ENCODE results near the gene GUK1. TPM values are rescaled to one million over a fixed set of nuclear protein-coding genes. Genes with fewer than 3 reads are reported as not detected.

The GUK1 gene
- total RNA-seq, 3 donors from 2014 or later (not counting 1 experiment from before 2014, with no cell fraction given) = 292 to 313 (median 308) TPM

DNA sequence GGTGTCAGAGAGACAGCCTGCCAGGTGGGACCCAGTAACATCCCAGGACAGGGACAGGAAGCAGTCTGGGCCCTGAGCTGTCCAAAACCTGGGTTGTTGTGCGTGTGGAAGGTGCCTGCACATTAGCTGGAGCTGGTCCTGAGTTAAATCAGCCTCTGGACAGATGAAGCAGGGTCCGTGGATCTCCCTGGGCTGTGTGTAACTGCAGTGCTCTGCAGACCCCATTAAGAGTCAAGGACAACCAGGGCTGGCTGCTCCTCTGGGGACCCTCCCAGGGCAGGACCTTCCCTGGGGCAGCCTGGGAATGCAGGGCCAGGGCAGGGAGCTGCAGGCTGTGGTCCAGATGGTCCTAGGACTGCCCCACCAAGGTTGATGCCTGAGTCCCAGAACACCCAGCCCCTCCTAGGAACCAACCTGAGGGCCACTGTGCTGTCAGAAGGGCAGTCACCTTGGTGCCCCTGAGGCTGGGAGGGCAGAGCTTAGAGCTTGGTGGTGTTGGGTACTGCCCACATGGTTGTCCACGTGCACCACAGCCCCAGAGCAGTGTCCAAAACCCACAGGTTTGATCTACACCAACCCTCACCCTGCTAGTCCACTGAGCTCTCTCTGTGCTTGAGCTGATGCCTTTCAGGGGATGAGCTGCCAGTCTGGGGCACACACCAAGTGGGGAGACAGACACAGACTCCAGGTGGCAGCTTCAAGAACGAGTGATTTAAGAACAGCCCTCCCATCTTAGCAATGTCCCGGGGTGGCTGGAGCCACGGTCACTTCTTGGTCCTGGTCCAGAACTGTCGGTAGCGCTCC, 33.9 kb upstream of the GUK1 start:
- no peaks in the 10 kb centered on the region for H3K27me3 Mint-ChIP-seq (ENCODE audit: low read depth in 2 of 2)
- H3K4me1 Mint-ChIP-seq = peaks cover 27 to 39% of the 10 kb centered on the region in 2 donors
- Histone ChIP-seq H3K36me3 (ENCODE audit: control insufficient read depth, insufficient read depth, low read length) (peaks cover 14% of the 10 kb centered on the region), H3K4me3 (ENCODE audit: low read length) (no peak overlapping the region), H3K27ac (ENCODE audit: low read length) (no peak overlapping the region), H3K27me3 (ENCODE audit: control insufficient read depth, insufficient read depth, low read length) (no peaks in the 10 kb centered on the region), H3K4me1 (ENCODE audit: control insufficient read depth, insufficient read depth, low read length) (peaks cover 48% of the 10 kb centered on the region), H3K9me3 (ENCODE audit: control insufficient read depth, insufficient read depth, low read length) (no peaks in the 10 kb centered on the region)
- H3K9me3 Mint-ChIP-seq = no peaks in the 10 kb centered on the region
- H3K27ac Mint-ChIP-seq = peak overlapping the region in 1 of 2 donors; percentile 4
- 91% methylated on average over 8 of the region's 8 CpGs for WGBS (ENCODE audit: insufficient coverage)
- H3K4me3 Mint-ChIP-seq = peak overlapping the region; percentile 9
- H3K36me3 Mint-ChIP-seq = no peaks in the 10 kb centered on the region
- TF ChIP-seq, protein P1, sequence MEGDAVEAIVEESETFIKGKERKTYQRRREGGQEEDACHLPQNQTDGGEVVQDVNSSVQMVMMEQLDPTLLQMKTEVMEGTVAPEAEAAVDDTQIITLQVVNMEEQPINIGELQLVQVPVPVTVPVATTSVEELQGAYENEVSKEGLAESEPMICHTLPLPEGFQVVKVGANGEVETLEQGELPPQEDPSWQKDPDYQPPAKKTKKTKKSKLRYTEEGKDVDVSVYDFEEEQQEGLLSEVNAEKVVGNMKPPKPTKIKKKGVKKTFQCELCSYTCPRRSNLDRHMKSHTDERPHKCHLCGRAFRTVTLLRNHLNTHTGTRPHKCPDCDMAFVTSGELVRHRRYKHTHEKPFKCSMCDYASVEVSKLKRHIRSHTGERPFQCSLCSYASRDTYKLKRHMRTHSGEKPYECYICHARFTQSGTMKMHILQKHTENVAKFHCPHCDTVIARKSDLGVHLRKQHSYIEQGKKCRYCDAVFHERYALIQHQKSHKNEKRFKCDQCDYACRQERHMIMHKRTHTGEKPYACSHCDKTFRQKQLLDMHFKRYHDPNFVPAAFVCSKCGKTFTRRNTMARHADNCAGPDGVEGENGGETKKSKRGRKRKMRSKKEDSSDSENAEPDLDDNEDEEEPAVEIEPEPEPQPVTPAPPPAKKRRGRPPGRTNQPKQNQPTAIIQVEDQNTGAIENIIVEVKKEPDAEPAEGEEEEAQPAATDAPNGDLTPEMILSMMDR (IDR thresholded peaks at IDR 0.05) = no peak
- DNase-seq (peak in 1 of 2 donors; percentile 10), ATAC-seq (no peak)
- intact Hi-C loops (cut with micrococcal nuclease) = no loop called here

DNA sequence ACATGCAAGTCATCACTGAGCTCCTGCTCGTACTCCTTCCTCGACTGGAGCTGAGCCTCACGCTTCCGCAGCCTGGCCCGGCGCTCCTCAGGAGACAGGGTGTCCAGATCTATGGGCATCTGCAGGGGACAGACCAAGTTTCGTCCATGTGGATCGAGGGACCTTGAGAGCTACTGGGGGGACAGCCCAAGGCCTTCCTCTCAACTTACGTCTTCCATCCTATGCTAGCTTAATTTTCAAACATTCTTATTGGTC, 33.4 kb upstream of the GUK1 start:
- H3K36me3 ChIP-seq (ENCODE audit: control insufficient read depth, insufficient read depth, low read length) = peaks cover 14% of the 10 kb centered on the region
- 96% methylated on average over 9 of the region's 9 CpGs for WGBS (ENCODE audit: insufficient coverage)
- H3K9me3 ChIP-seq (ENCODE audit: control insufficient read depth, insufficient read depth, low read length) = no peaks in the 10 kb centered on the region
- H3K27ac ChIP-seq (ENCODE audit: low read length) = no peak overlapping the region
- Mint-ChIP-seq H3K27me3 (ENCODE audit: low read depth in 2 of 2) (no peaks in the 10 kb centered on the region), H3K27ac (peak overlapping the region in 1 of 2 donors; percentile 4), H3K9me3 (no peaks in the 10 kb centered on the region), H3K4me1 (peaks cover 24 to 34% of the 10 kb centered on the region in 2 donors), H3K4me3 (peak overlapping the region; percentile 63), H3K36me3 (no peaks in the 10 kb centered on the region)
- ATAC-seq = no peak
- no peak overlapping the region for H3K4me3 ChIP-seq (ENCODE audit: low read length)
- H3K27me3 ChIP-seq (ENCODE audit: control insufficient read depth, insufficient read depth, low read length) = no peaks in the 10 kb centered on the region
- DNase-seq = no peak
- peaks cover 43% of the 10 kb centered on the region for H3K4me1 ChIP-seq (ENCODE audit: control insufficient read depth, insufficient read depth, low read length)
- intact Hi-C loops (cut with micrococcal nuclease) = no loop called here
- TF ChIP-seq, protein P1 (IDR thresholded peaks at IDR 0.05) = no peak

DNA sequence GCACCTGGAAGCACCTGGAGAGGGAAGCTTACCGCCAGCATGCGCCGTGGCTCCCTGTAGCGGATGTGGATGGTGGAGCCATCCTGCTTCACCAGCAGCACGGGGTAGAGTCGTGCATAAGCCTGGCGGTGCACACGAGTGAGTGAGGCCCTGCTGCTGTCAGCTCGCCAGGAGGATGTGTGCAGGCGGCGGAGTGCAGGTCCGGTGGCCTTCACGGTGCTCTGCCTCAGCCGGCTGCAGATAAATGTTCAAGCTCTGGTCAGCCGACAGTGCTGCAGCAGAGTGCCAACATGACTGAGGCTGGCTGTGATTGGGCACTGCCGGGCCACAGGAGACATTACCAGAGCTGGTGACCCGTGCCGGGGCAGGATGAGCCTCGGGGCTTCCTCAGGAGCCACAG, 32.4 kb upstream of the GUK1 start:
- no peak for ATAC-seq
- intact Hi-C loops (cut with micrococcal nuclease) = no loop called here
- H3K36me3 Mint-ChIP-seq = no peaks in the 10 kb centered on the region
- Histone ChIP-seq H3K27me3 (ENCODE audit: control insufficient read depth, insufficient read depth, low read length) (no peaks in the 10 kb centered on the region), H3K36me3 (ENCODE audit: control insufficient read depth, insufficient read depth, low read length) (peaks cover 14% of the 10 kb centered on the region), H3K27ac (ENCODE audit: low read length) (no peak overlapping the region), H3K9me3 (ENCODE audit: control insufficient read depth, insufficient read depth, low read length) (no peaks in the 10 kb centered on the region), H3K4me1 (ENCODE audit: control insufficient read depth, insufficient read depth, low read length) (peaks cover 35% of the 10 kb centered on the region), H3K4me3 (ENCODE audit: low read length) (no peak overlapping the region)
- DNase-seq = peak in 1 of 2 donors; percentile 7
- peak overlapping the region in 1 of 2 donors; percentile 86 for H3K27ac Mint-ChIP-seq
- H3K4me1 Mint-ChIP-seq = peaks cover 24 to 33% of the 10 kb centered on the region in 2 donors
- no peaks in the 10 kb centered on the region for H3K27me3 Mint-ChIP-seq (ENCODE audit: low read depth in 2 of 2)
- no peaks in the 10 kb centered on the region for H3K9me3 Mint-ChIP-seq
- WGBS (ENCODE audit: insufficient coverage) = 92% methylated on average over 19 of the region's 19 CpGs
- H3K4me3 Mint-ChIP-seq = peak overlapping the region; percentile 93
- TF ChIP-seq, protein P1 (IDR thresholded peaks at IDR 0.05) = no peak

All from natural killer cell (primary cell).